Activated T-cell treated with anti-CD3 and anti-CD28 coated beads, Interleukin-2, amount 50 U/mL, for 24 hours (primary cell): ENCODE data around the gene ATP1A1.

ENCODE experiments used
- DNase-seq: peaks from one replicate; pipeline ENCODE4 v3.0.0-alpha.2; 2020
- H3K27ac Mint-ChIP-seq: 2 replicates; pipeline ENCODE4 v1.8.0; 2020; ENCODE audit warnings: mild to moderate bottlenecking, mixed read lengths
- H3K27me3 Mint-ChIP-seq: 2 replicates; pipeline ENCODE4 v1.8.0; 2020; ENCODE audit warnings: mixed read lengths
- H3K36me3 Mint-ChIP-seq: 2 replicates; pipeline ENCODE4 v1.8.0; 2020; ENCODE audit warnings: low read depth, mixed read lengths
- H3K4me1 Mint-ChIP-seq: 2 replicates; pipeline ENCODE4 v1.8.0; 2020; ENCODE audit warnings: low read depth, mixed read lengths
- H3K4me3 Mint-ChIP-seq: 2 replicates; pipeline ENCODE4 v1.8.0; 2020; ENCODE audit warnings: mild to moderate bottlenecking, moderate library complexity, mixed read lengths
- H3K9me3 Mint-ChIP-seq: 2 replicates; pipeline ENCODE4 v1.8.0; 2020; ENCODE audit warnings: mixed read lengths

Gene ATP1A1

DNA sequence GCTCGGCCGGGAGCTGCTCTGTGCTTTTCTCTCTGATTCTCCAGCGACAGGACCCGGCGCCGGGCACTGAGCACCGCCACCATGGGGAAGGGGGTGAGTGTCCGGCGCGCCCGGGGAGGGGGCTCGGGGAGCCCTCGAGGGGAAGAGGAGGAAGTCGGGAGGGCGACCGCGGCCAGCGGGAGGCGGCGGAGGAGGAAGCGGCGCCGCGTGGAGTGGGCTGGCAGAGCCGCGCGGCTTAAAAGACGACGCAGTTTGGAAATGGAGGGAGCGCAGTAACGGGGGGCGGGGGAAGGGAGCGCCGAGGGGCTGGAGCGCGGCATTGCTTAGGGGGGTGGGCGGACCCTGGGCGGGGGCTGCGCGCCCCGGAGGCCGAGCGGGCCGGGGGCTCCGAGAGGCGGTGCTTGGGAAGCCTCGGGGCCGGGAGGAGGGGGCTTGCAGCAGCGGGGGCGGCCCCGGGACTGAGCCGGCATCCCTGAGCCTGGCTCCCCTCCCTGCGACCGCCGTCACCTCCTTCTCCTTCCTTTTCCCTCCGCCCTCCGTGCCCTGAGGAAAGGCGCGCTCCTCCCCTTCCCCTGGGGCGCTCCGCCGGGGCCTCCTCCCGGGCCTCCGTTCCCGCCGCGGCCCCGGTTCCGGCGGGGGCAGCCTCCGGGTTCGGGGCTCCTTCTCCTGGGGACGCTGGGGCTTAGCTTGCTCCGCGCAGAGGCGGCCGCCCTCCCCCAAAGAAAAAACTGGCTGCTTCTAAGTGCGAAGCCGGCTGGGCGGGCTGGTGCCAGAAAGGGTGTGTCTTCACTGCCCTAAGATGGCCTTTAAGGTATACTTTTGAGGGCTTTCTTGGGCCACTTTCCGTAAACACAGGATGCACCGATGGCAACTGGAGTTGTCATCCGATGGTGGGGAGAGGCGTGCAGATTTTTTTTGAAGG, 648 bp downstream of the ATP1A1 start:
- Mint-ChIP-seq H3K9me3 (no peaks in the 10 kb centered on the region), H3K4me3 (peak overlapping the region; percentile 96), H3K4me1 (peaks cover 45% of the 10 kb centered on the region), H3K36me3 (peaks cover 32% of the 10 kb centered on the region), H3K27ac (peak overlapping the region; percentile 93), H3K27me3 (no peaks in the 10 kb centered on the region)
- peak; percentile 75 for DNase-seq

DNA sequence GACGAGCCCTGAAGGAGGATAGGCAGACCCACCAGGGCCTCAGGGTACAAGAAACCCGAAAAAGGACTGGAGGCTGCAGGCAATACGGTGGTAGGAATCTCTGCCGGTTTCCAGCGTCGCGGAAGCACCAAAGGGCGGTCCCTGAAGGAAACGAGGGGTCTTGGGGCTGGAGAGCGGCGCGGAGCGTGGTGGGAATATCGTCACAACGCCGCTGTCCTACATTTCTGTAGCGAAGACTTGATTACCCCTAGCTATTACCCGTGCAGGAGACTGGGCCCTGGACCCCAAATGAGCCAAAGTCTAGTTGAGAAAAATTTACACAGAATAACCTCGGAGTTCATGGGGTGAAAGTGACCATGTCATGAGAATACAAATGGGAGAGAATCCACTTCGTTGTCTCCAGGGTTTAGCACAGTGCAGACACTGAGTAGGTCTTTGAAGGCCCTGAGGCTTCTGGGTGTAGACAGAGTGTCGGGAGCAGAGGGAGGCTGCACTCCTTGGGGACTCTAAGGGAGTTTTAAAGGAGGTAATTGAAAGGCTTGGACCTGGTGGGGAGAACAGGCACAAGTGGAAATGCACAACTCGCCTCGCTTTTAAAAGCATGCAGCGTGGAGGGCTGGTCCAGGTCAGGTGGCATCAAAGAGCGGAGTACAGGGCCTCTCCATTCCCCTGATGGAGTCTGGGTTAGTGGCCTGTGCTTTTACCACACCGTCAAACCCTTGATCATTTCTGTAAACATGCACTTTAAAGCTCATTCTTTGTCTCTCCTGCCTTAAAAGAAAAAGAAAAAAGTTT, 1.5 kb downstream of the ATP1A1 start:
- peak overlapping the region; percentile 96 for H3K4me3 Mint-ChIP-seq
- H3K27ac Mint-ChIP-seq: peak overlapping the region; percentile 93
- H3K36me3 Mint-ChIP-seq: peaks cover 39% of the 10 kb centered on the region
- no peaks in the 10 kb centered on the region for H3K9me3 Mint-ChIP-seq
- peaks cover 53% of the 10 kb centered on the region for H3K4me1 Mint-ChIP-seq
- DNase-seq: peak; percentile 45
- H3K27me3 Mint-ChIP-seq: no peaks in the 10 kb centered on the region

DNA sequence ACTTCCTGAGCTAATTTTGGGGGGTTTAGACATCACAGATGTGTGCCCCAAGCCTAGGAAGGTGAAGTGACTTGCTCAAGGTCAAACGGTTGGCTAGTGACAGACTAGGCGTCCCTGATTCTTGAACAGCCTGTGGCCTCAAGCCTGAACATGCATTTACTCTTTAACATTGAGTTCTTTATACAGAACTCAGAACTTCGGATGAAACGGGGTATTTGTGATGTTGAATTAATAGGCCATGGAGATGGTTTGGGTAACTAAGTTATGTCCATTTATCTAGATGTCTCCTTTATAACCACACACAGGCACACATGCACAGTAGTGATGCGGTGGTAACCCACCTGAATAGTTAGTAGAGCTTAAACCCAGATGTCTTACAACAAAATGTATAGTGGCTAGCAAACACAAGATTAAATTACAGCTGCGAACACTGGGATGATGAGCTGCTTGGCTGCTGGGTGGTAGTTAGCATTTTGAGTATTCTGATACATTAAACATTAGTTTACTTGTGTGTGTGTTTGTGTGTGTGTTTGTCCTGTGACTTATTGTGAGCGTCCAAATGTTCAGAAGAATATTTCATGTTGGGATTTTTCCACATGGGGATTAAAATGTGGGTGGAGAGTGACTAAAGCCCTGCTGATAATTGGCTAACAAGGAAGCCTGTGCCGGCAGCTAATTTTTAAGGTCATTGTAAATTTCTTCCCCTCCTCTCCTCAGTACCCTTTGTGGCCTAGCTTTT, 2.3 kb downstream of the ATP1A1 start:
- H3K4me3 Mint-ChIP-seq: peak overlapping the region; percentile 96
- no peaks in the 10 kb centered on the region for H3K27me3 Mint-ChIP-seq
- peaks cover 61% of the 10 kb centered on the region for H3K4me1 Mint-ChIP-seq
- H3K27ac Mint-ChIP-seq: peak overlapping the region; percentile 93
- peaks cover 46% of the 10 kb centered on the region for H3K36me3 Mint-ChIP-seq
- no peaks in the 10 kb centered on the region for H3K9me3 Mint-ChIP-seq
- no peak for DNase-seq

DNA sequence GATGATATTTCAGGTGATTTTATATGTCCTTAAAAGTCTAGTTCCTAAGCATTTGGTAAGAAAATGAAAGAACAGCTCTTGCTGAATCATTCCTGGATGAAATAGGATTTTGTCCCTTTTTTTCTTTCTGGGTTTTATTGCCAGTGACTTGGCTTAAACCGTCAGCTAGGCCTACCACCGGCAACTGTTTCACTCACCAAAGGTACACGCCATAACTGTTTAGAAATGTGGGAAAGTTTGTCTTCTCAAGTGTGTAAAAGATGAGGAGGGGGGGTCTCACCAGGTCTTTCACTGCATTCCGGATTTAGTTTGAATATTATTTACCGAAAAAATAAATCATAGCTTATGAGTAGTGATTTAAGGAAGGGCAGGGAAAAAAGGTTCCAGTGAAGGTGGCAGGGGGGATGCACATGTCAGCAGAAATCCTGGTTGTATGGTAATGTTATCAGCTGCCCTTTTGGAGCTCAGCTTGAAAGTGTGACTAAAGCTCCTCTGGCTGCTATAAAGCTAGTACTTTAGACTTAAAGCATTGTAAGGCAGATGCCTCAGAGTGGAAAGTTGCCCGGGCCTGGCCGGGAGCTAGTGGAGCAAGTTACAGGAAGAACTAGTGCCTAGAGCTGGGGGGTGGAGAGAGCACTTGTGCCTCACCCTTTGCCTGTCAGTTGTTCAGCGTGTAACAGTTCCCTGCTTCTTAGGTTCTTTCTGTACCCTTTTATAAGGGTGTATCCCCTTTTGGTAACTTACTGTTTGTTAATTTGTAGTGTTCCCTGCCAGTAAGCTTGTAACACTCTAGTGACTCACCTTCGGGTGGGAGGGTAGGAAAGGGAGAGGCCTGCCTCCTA, 3.1 kb downstream of the ATP1A1 start:
- Mint-ChIP-seq H3K4me1 (peaks cover 69% of the 10 kb centered on the region), H3K4me3 (peak overlapping the region; percentile 96), H3K27me3 (no peaks in the 10 kb centered on the region), H3K27ac (peak overlapping the region; percentile 93), H3K36me3 (peaks cover 54% of the 10 kb centered on the region), H3K9me3 (no peaks in the 10 kb centered on the region)
- peak; percentile 64 for DNase-seq

- Mint-ChIP-seq H3K4me1 (peaks cover 75% of the 10 kb centered on the region), H3K27ac (peak overlapping the region; percentile 93), H3K36me3 (peaks cover 59% of the 10 kb centered on the region), H3K9me3 (no peaks in the 10 kb centered on the region), H3K27me3 (no peaks in the 10 kb centered on the region), H3K4me3 (peak overlapping the region; percentile 96)
- no peak for DNase-seq
Observed at GRCh38 chr1:116376729-116377086, 3.7 kb downstream of the ATP1A1 start.

DNA sequence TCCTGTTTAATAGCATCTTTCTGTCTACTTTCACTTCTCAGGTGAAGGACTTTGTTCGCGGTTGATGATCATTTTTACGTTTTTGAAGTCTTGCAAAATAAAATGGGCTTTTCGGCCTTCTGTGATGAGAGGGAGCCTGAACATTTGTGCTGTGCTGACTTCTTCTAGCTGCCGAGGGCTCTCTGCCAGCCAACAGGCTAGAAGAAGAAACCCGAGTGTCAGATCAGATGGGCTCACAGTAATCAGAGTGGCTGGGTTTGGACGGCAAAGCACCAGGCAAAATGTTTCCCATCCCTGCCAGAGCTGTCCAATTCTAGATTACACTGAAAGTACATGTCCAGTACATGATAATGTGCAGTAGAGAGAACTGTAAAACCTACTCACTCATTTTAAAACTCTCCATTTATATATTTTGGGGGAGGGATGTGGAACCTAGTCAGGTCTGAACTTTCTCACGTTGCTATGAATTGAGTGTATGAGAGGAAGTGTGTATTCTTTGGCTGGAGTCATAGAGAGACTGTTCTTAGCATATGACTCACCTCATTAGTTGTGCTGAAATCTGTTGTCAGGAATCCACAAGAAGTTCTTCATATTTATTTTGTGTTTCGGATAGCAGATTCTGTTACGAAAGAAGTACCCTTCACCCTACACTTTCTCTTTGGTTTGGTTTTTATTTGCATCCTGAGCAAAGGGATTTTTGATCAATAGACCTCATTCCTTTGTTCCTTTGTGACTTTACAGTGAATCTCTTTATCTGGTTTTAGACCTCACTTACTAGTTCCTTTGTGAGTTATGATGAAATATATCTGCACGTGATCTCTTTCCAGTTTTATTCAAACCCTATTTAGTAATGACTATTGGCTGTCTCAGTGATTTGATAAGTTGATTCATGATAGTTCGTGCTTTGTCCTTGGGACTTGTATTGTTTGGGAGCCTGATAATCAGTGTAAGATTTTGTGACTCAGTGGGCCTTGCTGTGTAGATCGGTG, 4.8 kb downstream of the ATP1A1 start:
- Mint-ChIP-seq H3K4me1 (peaks cover 78% of the 10 kb centered on the region), H3K9me3 (no peaks in the 10 kb centered on the region), H3K27me3 (no peaks in the 10 kb centered on the region), H3K4me3 (peak overlapping the region; percentile 96), H3K36me3 (peaks cover 67% of the 10 kb centered on the region), H3K27ac (peak overlapping the region; percentile 93)
- peak; percentile 60 for DNase-seq

GRCh38 chr1:116379057-116379630, 6.1 kb downstream of the ATP1A1 start:
- Mint-ChIP-seq H3K27ac (peak overlapping the region; percentile 93), H3K4me1 (peaks cover 91% of the 10 kb centered on the region), H3K36me3 (peaks cover 78% of the 10 kb centered on the region), H3K27me3 (no peaks in the 10 kb centered on the region), H3K4me3 (peak overlapping the region; percentile 46), H3K9me3 (no peaks in the 10 kb centered on the region)
- no peak for DNase-seq

DNA sequence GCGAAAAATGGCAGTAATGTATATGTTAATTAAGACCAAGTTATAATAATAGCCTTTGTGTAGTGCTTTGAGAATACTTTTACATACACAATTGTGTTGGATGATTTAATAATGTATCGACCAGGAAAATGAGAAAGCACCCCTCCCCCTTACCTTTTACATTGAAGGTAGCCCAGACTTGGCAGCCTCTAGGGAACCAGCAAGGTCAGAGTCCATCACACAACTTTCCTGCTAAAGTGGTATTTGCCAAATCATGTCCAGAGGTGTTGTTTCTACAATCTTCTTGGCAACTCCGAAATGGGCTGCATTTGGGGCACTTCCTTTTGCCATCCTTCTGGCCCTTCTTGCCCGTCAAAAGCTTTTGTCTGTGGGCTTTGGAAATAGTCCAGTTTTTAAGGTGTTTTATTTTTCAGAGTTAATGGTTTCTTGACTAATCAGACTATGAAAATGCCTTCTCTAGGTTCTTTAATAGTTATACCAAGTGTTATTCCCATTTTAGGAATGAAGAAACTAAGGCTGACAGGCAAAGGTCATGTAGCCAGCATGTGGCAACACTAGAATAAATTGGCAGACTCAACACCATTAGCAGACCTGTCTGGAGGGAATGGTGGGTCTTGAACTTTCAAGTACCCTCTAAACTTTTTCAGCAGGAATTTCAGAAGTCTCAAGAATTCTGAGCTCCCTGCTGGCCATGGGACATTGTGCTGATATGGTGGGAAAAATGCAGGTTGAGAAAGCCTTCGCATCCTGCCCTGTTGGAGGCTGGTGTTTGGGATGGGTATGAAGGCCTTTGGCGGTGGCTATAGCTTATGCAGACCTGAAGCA, 6.8 kb downstream of the ATP1A1 start:
- no peak for DNase-seq
- peaks cover 78% of the 10 kb centered on the region for H3K36me3 Mint-ChIP-seq
- H3K27ac Mint-ChIP-seq: peak overlapping the region; percentile 93
- H3K27me3 Mint-ChIP-seq: no peaks in the 10 kb centered on the region
- no peaks in the 10 kb centered on the region for H3K9me3 Mint-ChIP-seq
- H3K4me1 Mint-ChIP-seq: peaks cover 94% of the 10 kb centered on the region
- peak overlapping the region; percentile 46 for H3K4me3 Mint-ChIP-seq

GRCh38 chr1:116380499-116381242, 7.6 kb downstream of the ATP1A1 start:
- Mint-ChIP-seq H3K27me3 (no peaks in the 10 kb centered on the region), H3K4me1 (peaks cover 93% of the 10 kb centered on the region), H3K4me3 (peak overlapping the region; percentile 36), H3K9me3 (no peaks in the 10 kb centered on the region), H3K27ac (peak overlapping the region; percentile 93), H3K36me3 (peaks cover 78% of the 10 kb centered on the region)
- DNase-seq: no peak

DNA sequence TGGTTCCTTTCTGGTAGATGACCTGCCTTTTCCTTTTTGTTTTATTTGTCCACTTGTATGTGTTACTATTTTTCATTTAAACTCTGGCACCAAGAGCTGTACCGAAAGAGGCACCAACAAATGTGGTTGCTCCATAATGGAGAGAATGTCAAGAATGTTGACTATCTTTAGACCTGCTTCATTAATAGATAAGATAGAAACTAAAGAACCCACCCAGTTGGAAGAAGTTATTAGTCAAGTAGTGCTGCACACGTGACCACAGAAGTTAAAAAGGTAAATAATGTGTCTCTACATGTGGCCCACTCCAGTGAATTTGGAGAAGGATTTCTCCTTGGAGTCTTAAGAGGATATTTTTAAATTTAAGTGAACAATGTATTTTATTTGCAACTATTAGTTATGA, 9.3 kb downstream of the ATP1A1 start:
- Mint-ChIP-seq H3K36me3 (peaks cover 85% of the 10 kb centered on the region), H3K9me3 (no peaks in the 10 kb centered on the region), H3K4me3 (no peak overlapping the region), H3K27me3 (no peaks in the 10 kb centered on the region), H3K4me1 (peaks cover 85% of the 10 kb centered on the region), H3K27ac (peak overlapping the region; percentile 86)
- DNase-seq: no peak

DNA sequence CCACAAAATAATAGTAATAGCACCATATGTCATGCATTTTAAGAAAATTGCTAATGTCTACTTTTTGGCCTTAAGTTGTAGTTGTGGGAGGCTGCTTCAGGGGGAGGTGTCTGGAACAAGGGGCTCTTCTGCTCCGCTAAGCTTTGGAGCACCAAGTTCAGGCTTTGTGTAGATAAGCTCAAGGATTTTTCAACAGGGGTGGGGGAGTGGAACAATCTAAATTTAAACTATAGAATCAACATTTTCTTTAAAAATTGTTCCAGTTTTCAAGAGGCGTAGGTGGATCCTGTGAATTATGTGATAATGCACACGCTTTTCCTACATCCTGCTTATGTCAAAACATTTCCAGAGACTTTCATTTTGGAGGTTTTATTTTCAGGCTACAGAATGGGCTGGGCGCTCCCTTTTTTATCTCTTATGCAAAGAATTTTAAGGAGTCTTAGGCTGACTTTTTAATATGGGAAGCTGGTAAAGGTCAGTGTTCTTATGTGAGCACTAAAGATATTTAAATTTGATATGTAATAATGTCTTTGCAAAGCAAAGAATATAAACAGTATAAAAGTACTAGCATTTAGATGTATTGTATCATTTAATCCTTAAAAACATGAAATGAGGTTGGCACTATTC, 9.9 kb downstream of the ATP1A1 start:
- Mint-ChIP-seq H3K36me3 (peaks cover 92% of the 10 kb centered on the region), H3K27me3 (no peaks in the 10 kb centered on the region)

More for the DNA sequence above, 9.9 kb downstream of the ATP1A1 start:
- Mint-ChIP-seq H3K9me3 (no peaks in the 10 kb centered on the region), H3K4me1 (peaks cover 87% of the 10 kb centered on the region), H3K27ac (peak overlapping the region; percentile 70), H3K4me3 (no peak overlapping the region)
- no peak for DNase-seq
